Prostate gland (tissue), 2 donors: ENCODE data around the gene KCNIP2.

ENCODE experiments used
- POLR2A ChIP-seq: fragments of 450-650 bp; IDR thresholded peaks from one replicate; pipeline ENCODE4 v1.6.1; 2016; ENCODE audit warnings: antibody characterized with exemption, mild to moderate bottlenecking
- POLR2AphosphoS5 ChIP-seq: sonication (generic); formaldehyde crosslinking; IDR thresholded peaks from one replicate; pipeline ENCODE4 v1.6.1; 2017; ENCODE audit warnings: antibody characterized with exemption
- TF ChIP-seq, protein P1 (sequence below), 4 experiments: fragments of 200-600 bp in 2 of 4; fragments of 450-650 bp in 2 of 4; sonication (generic) in 2 of 4; IDR thresholded peaks; 1 replicate in 3 of 4; 2 replicates in 1 of 4; pipeline ENCODE4 v1.5.1; 2016 to 2019; ENCODE audit warnings: antibody characterized with exemption in 4 of 4, mild to moderate bottlenecking in 2 of 4, moderate library complexity in 2 of 4

DNA sequence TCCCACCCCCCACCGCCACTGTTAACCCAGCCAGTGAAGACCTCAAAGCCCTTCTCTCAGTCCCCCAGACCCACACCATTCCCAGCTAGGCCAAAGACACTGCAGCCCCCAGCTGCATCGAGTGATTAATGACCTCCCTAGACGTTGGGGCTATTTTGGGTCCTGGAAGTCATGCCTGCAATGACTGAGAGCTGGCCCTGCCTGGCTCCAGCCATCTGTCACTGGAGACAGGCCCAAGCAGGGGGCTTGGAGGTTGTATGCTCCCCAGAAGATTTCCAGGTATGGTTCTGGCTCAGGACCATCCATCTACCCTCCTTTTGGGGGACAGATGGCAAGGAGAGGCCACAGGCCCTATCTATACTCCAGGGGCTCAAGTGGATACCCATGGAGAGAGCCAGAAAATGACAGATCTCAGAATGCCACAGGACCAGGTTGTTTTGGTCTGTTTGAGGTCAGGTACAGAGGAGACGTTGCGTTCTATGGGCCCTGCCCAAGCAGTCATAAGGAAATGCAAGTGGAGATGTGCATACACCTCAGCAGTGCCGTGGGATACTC, 5.1 kb downstream of the KCNIP2 start:
- TF ChIP-seq, protein P1, sequence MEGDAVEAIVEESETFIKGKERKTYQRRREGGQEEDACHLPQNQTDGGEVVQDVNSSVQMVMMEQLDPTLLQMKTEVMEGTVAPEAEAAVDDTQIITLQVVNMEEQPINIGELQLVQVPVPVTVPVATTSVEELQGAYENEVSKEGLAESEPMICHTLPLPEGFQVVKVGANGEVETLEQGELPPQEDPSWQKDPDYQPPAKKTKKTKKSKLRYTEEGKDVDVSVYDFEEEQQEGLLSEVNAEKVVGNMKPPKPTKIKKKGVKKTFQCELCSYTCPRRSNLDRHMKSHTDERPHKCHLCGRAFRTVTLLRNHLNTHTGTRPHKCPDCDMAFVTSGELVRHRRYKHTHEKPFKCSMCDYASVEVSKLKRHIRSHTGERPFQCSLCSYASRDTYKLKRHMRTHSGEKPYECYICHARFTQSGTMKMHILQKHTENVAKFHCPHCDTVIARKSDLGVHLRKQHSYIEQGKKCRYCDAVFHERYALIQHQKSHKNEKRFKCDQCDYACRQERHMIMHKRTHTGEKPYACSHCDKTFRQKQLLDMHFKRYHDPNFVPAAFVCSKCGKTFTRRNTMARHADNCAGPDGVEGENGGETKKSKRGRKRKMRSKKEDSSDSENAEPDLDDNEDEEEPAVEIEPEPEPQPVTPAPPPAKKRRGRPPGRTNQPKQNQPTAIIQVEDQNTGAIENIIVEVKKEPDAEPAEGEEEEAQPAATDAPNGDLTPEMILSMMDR (IDR thresholded peaks at IDR 0.05): no peak
- no peak for TF ChIP-seq POLR2AphosphoS5
- no peak for TF ChIP-seq POLR2A
